OCI-LY1 (cell line): ENCODE results near the gene NR6A1.

Source experiments
- H2AFZ ChIP-seq: fragments of 200-600 bp; sonication (generic), shearing (Covaris generic); 2 replicates; pipeline ENCODE4 v1.6.0; 2014; ENCODE audit warnings: antibody characterized with exemption, mild to moderate bottlenecking, low read length
- H3F3A ChIP-seq: fragments of 200-600 bp; sonication (generic), shearing (Covaris generic); 2 replicates; pipeline ENCODE4 v1.6.0; 2014; ENCODE audit warnings: mild to moderate bottlenecking, antibody characterized with exemption, low read length, moderate library complexity; ENCODE audit not compliant: insufficient read depth
- H3K27ac ChIP-seq: fragments of 200-600 bp; sonication (generic); 2 replicates; pipeline ENCODE4 v1.5.1; 2014; ENCODE audit warnings: low read length, mixed run types, mild to moderate bottlenecking, low read depth; ENCODE audit not compliant: poor library complexity, severe bottlenecking
- H3K27me3 ChIP-seq: fragments of 200-600 bp; sonication (generic); 2 replicates; pipeline ENCODE4 v1.6.0; 2014; ENCODE audit warnings: antibody characterized with exemption, mild to moderate bottlenecking, low read length, moderate library complexity; ENCODE audit not compliant: insufficient read depth
- H3K36me3 ChIP-seq: fragments of 200-600 bp; sonication (generic); 2 replicates; pipeline ENCODE4 v1.6.1; 2014; ENCODE audit warnings: mild to moderate bottlenecking, antibody characterized with exemption, low read length, moderate library complexity, mixed read lengths; ENCODE audit not compliant: insufficient read depth
- H3K4me1 ChIP-seq: fragments of 200-600 bp; sonication (generic); 2 replicates; pipeline ENCODE4 v1.5.1; 2014; ENCODE audit warnings: mild to moderate bottlenecking, low read length, moderate library complexity; ENCODE audit not compliant: insufficient read depth, severe bottlenecking
- H3K4me2 ChIP-seq: fragments of 200-600 bp; sonication (generic), shearing (Covaris generic); 2 replicates; pipeline ENCODE4 v1.6.1; 2014; ENCODE audit warnings: low read length
- H3K4me3 ChIP-seq: fragments of 200-600 bp; sonication (generic); 2 replicates; pipeline ENCODE4 v1.5.1; 2014; ENCODE audit warnings: low read length, low read depth, mild to moderate bottlenecking, mixed read lengths; ENCODE audit not compliant: poor library complexity, severe bottlenecking
- H3K79me2 ChIP-seq: fragments of 200-600 bp; shearing (Covaris generic); 2 replicates; pipeline ENCODE4 v1.6.1; 2016; ENCODE audit warnings: mixed run types, low read length, mixed read lengths; ENCODE audit not compliant: insufficient read depth
- H3K9ac ChIP-seq: fragments of 200-600 bp; sonication (generic), shearing (Covaris generic); 2 replicates; pipeline ENCODE4 v1.6.1; 2014; ENCODE audit warnings: mild to moderate bottlenecking, low read length, mixed read lengths
- H3K9me2 ChIP-seq: fragments of 200-600 bp; sonication (generic), shearing (Covaris generic); 2 replicates; pipeline ENCODE4 v1.6.1; 2014; ENCODE audit warnings: low read depth, mild to moderate bottlenecking, low read length, mixed read lengths
- H3K9me3 ChIP-seq: fragments of 200-600 bp; shearing (Covaris generic); 2 replicates; pipeline ENCODE4 v1.6.1; 2014; ENCODE audit warnings: low read length, mixed read lengths
- H4K20me1 ChIP-seq: fragments of 200-600 bp; sonication (generic), shearing (Covaris generic); 2 replicates; pipeline ENCODE4 v1.6.0; 2016; ENCODE audit warnings: mild to moderate bottlenecking, low read length; ENCODE audit not compliant: insufficient read depth
- EZH2 ChIP-seq: fragments of 200-600 bp; sonication (generic), shearing (Covaris generic); IDR thresholded peaks from 2 replicates; pipeline ENCODE4 v1.8.0; 2017; ENCODE audit warnings: borderline replicate concordance, mixed run types, mild to moderate bottlenecking, antibody characterized with exemption, low read length, moderate library complexity, mixed read lengths
- TF ChIP-seq, protein P1 (sequence below): fragments of 200-600 bp; sonication (generic), shearing (Covaris generic); IDR thresholded peaks from 2 replicates; pipeline ENCODE4 v1.5.1; 2017; ENCODE audit warnings: mild to moderate bottlenecking, antibody characterized with exemption, low read length, moderate library complexity, mixed read lengths

The NR6A1 gene

GRCh38 chr9:124786881-124787573 lies 15.9 kb upstream of the NR6A1 start:
- TF ChIP-seq EZH2, result no peak
- TF ChIP-seq, protein P1, sequence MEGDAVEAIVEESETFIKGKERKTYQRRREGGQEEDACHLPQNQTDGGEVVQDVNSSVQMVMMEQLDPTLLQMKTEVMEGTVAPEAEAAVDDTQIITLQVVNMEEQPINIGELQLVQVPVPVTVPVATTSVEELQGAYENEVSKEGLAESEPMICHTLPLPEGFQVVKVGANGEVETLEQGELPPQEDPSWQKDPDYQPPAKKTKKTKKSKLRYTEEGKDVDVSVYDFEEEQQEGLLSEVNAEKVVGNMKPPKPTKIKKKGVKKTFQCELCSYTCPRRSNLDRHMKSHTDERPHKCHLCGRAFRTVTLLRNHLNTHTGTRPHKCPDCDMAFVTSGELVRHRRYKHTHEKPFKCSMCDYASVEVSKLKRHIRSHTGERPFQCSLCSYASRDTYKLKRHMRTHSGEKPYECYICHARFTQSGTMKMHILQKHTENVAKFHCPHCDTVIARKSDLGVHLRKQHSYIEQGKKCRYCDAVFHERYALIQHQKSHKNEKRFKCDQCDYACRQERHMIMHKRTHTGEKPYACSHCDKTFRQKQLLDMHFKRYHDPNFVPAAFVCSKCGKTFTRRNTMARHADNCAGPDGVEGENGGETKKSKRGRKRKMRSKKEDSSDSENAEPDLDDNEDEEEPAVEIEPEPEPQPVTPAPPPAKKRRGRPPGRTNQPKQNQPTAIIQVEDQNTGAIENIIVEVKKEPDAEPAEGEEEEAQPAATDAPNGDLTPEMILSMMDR, result no peak

DNA sequence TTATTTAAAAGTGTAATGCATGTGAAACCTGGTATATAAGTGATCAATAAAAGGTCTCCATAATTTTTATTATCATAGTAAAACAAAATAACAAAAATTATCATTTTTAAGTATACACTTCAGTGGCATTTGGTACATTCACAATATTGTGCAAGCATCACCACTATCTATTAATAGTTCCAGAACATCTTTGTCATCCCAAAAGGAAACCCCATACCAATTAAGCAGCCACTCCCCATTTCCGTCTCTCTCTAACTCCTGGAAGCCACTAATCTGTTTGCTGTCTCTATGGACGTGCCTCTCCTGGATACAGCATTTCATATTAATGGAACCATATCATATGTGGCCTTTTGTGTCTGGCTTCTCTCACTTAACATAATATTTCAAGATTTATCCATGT lies 13.4 kb upstream of the NR6A1 start:
- Histone ChIP-seq H3K36me3 (no peaks in the 10 kb centered on the region), H3K4me3 (no peak overlapping the region), H3K27me3 (no peaks in the 10 kb centered on the region), H3K9ac (no peak overlapping the region), H3K9me2 (no peaks in the 10 kb centered on the region), H3F3A (no peaks in the 10 kb centered on the region), H4K20me1 (no peaks in the 10 kb centered on the region), H3K27ac (no peak overlapping the region), H3K9me3 (no peaks in the 10 kb centered on the region), H2AFZ (no peak overlapping the region), H3K4me2 (no peak overlapping the region), H3K79me2 (no peaks in the 10 kb centered on the region), H3K4me1 (no peaks in the 10 kb centered on the region)
- TF ChIP-seq, protein P1, result no peak
- no peak for TF ChIP-seq EZH2

More at GRCh38 chr9:124786881-124787573, 15.9 kb upstream of the NR6A1 start:
- H3K79me2 ChIP-seq, result no peaks in the 10 kb centered on the region
- no peaks in the 10 kb centered on the region for H4K20me1 ChIP-seq
- H3K4me2 ChIP-seq, result no peak overlapping the region
- H3K27ac ChIP-seq, result no peak overlapping the region
- no peaks in the 10 kb centered on the region for H3F3A ChIP-seq
- H3K4me3 ChIP-seq, result no peak overlapping the region
- no peak overlapping the region for H2AFZ ChIP-seq
- no peaks in the 10 kb centered on the region for H3K36me3 ChIP-seq
- no peak overlapping the region for H3K9ac ChIP-seq
- no peaks in the 10 kb centered on the region for H3K9me2 ChIP-seq
- H3K4me1 ChIP-seq, result peaks cover 7% of the 10 kb centered on the region
- H3K9me3 ChIP-seq, result no peaks in the 10 kb centered on the region
- H3K27me3 ChIP-seq, result no peaks in the 10 kb centered on the region

DNA sequence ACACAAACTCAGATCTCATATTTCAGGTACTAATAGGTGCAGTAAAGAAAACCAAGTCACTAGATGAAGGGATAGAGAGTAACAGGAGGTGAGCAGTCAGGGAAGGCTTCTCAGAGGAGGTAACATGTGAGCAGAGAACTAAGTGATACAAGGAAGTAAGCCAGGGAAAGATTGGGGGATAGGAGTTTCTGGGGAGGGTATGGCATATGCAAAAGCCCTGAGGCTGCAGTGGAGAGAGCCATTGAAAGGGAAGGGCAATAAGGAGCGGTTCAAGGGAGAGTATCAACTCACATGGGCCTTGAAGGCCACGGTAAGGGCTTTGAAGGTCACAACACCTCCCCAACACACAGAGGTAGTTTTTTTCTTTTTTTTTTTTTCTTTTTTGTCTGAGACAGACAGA lies 12.7 kb upstream of the NR6A1 start:
- Histone ChIP-seq H3K9me3 (no peaks in the 10 kb centered on the region), H3F3A (no peaks in the 10 kb centered on the region), H2AFZ (no peak overlapping the region), H3K4me2 (no peak overlapping the region), H3K27me3 (no peaks in the 10 kb centered on the region), H3K9ac (no peak overlapping the region), H3K4me1 (peaks cover 4% of the 10 kb centered on the region), H3K4me3 (no peak overlapping the region), H3K27ac (no peak overlapping the region), H3K9me2 (no peaks in the 10 kb centered on the region), H4K20me1 (no peaks in the 10 kb centered on the region), H3K79me2 (no peaks in the 10 kb centered on the region), H3K36me3 (no peaks in the 10 kb centered on the region)
- TF ChIP-seq, protein P1, result no peak
- TF ChIP-seq EZH2, result no peak
